SH-SY5Y (cell line): Measurements from ENCODE around the gene SERPINA3.

Source experiments
- GATA2 ChIP-seq: IDR thresholded peaks from 2 replicates; pipeline ENCODE4 v1.6.1; 2011; ENCODE audit warnings: mild to moderate bottlenecking, low read depth, low read length
- GATA3 ChIP-seq: IDR thresholded peaks from 2 replicates; pipeline ENCODE4 v1.6.1; 2011; ENCODE audit warnings: low read depth, mild to moderate bottlenecking, low read length, moderate library complexity

DNA sequence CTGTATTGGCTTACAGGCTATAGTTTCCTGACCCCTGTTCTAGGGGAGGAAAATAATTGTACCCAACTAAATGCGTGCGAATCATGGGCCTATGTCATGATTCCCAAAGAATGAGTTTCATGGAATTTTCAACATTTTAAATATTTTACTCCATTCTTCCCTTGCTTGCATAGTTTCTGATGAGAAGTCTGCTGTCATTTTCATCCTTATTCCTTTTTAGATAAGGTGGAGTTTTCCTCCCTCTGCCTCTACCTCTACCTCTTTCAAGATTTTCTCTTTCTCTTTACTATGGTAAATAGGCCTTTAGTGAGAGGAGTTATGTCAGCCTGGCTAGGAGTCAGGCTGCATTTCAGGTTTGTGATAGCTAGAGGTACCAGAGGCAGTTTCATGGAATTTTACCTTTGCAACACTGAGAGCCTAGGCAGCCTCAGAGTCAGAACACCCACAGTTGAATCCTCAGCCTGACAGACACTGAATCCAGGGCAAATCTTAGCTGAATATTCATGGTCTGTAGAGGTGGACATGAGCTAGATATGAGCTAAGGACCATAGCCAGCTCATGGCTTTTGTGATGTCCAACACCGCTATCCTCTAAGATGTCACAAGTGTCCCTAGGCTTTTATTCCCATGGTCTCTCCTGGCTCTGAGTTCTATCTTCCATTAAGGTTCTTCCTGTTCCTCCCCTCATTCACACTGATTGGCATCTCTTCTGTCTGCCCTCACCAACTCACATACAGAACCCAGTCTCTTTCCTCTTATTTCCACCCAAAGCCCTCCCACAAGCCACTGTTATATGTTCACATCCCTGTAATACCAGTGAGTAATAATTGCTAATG lies 6.0 kb downstream of the SERPINA3 start:
- TF ChIP-seq GATA2: no peak
- no peak for TF ChIP-seq GATA3
